G401.6 (cell line): Measurements from ENCODE around the gene AMZ2.
"Not testable (repeated sequence)": the region's sequence is repeated elsewhere in the genome, so short reads cannot be mapped to it uniquely, and the experiment has no call there.

Experiments used
- FAIRE-seq: peaks from 2 replicates; lab custom pipeline; 2012; peaks lifted over from hg19 to GRCh38; lab: Jason Lieb, UNC

The AMZ2 gene

DNA sequence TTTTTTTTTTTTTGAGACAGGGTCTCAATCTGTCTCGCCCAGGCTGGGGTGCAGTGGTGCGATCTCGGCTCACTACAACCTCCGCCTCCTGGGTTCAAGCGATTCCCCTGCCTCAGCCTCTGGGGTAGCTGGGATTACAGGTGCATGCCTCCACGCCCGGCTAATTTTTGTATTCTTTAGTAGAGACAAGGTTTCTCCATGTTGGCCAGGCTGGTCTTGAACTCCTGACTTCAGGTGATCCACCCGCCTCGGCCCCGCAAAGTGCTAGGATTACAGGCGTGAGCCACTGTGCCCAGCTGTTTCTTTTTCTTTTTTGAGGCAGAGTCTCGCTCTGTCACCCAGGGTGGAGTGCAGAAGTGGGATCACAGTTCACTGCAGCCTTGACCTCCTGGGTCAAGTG is 27.1 kb upstream of the AMZ2 start:
- not testable (repeated sequence) for FAIRE-seq

DNA sequence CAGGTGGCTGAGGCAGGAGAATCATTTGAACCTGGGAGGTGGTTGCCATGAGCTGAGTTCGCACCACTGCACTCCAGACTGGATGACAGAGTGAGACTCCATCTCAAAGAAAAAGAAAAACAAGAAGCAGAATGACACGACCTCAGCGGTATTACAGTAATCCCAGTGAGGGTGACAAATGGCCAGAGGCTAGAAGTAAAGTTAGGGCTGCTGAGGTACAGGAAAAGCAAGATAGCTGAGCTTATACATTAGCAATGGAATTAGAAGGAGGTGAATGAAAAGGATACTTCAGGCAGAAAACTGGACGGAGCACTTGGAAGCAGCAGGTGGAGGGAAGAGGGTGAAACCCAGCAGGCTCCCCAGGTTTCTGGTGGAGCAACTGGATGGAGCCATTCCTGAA is 26.1 kb upstream of the AMZ2 start:
- FAIRE-seq, result no peak

DNA sequence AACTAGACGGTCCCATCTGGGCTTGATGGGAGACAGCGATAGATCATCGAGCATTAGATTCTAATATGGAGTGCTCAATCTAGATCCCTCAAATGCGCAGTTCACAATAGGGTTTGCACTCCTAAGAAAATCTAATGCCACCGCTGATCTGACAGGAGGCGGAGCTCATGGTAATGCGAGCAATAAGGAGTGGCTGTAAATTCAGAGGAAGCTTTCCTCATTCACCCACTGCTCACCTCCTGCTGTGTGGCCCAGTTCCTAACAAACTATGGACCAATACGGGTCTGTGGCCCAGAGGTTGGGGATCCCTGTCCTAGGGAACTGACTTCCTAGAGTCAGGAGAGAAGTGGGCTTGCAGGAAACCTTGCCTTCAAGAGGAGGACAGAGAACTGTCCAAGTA is 25.2 kb upstream of the AMZ2 start:
- no peak for FAIRE-seq

DNA sequence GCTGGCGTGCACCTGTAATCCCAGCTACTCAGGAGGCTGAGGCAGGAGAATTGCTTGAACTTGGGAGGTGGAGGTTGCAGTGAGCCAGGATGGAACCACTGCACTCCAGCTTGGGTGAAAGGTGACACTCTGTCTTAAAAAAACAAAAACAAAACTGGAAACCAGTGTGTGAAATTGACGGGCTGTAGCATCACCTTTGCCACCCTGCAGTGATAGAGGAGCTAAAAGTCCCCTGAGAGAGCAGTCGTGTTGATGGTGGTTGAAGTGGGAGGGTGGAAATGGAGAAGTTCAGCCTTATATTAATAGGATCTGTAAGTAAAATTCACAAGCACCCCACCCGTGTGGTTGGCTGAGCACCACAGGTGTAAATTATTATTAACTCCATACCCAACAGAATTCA is 22.8 kb upstream of the AMZ2 start:
- not testable (repeated sequence) for FAIRE-seq

DNA sequence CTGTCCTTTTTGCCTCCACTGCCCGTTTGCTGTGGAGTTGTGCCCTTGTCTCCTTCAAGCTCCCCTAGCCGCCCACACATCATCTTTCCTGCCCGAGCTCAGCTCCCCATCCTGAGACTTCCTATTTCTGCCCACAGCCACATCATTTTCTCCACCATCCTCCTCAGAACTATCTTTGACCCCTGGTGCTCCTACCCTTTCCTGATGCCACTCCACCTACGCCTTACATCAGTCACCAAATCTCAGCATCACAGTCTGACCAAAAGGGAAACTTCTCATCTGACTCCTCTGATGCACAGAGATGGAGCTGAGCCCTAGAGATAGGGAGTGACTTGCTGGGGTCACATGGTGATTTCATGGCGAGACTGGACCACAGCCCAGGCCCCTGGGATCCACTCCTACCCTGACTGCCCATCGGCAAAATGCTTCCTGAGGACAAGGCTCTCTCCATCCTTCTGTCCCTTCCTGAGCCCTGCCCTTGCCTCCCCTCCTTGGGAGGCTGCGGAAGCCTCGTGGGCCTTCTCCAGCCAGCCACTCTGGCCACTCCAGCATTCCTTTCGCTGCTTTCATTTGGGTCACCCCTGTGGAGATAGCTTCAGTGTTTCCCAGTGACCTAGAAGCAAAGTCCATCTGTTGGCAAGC is 19.7 kb upstream of the AMZ2 start:
- FAIRE-seq, result not testable (repeated sequence)

DNA sequence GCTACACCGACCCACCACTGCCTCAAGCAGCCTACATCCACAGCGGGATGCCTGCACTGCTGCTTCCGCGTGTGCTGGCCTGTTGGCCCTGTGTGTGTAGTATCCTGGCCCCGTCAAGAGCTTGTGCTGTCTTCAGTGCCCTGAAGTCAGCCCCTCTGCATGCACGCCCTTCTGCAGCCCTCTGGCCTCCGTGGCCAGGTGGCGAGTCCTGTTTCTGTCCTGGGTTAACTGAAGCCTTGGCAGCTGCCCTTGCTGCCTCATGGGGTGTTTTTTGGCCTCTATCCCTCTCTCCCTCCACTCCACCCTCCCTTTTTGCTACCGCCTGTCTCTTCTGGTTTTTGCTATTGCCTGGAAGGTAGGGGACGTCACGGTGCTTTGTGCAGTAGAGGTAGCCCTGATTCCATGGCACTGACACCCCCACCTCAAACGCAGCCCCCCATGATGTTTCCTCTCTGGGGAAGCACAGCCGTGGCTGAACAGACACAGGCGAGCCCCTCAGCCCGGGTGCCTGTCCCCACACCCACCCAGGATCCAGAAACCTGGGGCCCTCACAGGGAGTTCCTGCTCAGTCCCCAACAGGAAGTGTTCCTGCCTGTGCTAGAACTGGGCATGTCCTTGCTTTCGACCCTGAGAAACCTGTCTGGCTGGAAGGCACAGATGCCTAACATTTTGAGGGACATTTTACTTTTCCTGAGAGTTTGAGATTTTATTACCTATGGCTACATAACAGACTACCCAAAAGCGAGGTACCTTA is 18.8 kb upstream of the AMZ2 start:
- no peak for FAIRE-seq

DNA sequence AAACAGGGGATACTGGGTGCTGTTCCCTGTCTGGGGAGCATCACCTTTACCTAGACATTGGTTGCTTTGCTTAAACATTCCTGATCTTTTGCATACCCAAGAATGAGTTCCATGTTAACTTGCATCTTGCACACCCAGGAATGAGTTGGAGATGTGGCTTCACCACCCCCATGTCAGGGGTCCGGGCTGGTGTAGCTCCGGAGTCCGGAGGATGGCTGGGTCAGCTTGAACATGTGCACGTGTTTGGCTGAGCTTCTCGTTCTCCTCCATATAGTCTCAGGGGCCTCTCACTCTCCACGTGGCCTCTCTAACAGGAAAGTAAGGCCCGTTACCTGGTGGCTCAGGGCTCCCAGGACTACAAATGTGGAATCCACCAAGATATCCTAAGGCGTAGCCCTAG is 18.2 kb upstream of the AMZ2 start:
- FAIRE-seq, result no peak

DNA sequence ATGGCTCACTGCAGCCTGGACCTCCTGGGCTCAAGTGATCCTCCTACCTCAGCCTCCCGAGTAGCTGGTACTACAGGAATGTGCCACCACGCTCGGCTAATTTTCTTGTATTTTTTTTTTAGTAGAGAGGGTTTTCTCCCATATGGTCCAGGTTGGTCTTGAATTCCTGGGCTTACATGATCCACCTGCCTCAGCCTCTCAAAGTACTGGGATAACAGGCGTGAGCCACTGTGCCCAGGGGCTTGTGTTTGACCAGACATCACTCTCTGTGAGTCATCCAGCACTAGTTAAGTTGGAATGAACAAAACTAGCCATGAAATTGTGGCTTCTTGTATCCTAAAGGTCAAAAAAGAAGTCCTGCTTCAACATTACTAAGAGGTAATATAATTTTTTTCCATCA is 16.7 kb upstream of the AMZ2 start:
- not testable (repeated sequence) for FAIRE-seq

DNA sequence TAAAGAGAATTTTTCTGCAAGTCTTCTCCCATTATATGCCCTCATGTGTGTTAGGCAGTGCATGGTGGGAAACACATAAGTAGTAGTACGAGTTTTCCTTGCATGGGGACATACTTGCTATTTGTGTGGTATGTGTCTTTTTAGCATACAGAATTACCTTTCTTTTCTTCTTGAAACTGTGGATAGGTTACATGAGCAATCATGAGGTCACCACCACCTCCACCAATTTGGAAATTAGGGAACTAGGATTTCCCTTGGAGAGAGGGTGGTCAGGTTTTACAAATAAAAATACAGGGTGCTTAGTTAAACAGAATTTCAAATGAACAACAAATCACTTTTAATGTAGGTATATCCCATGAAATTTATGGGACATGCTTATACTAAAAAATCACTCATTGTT is 16.3 kb upstream of the AMZ2 start:
- no peak for FAIRE-seq

DNA sequence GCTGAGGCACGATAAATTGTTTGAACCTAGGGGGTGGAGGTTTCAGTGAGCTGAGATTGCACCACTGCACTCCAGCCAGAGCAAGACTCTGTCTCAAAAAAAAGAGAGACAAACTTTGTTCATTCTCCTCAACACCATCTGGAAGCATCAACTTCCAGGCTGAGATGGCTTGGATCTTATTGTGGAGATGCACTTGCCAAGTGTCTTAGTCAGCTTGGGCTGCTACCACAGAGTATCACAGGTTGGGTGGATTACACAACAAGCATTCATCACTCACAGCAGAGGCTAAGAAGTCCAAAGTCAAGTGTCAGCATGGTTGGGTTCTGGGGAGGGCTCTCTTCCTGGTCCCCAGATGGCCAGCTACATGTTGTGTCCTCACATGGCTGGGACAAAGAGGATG is 15.1 kb upstream of the AMZ2 start:
- not testable (repeated sequence) for FAIRE-seq

DNA sequence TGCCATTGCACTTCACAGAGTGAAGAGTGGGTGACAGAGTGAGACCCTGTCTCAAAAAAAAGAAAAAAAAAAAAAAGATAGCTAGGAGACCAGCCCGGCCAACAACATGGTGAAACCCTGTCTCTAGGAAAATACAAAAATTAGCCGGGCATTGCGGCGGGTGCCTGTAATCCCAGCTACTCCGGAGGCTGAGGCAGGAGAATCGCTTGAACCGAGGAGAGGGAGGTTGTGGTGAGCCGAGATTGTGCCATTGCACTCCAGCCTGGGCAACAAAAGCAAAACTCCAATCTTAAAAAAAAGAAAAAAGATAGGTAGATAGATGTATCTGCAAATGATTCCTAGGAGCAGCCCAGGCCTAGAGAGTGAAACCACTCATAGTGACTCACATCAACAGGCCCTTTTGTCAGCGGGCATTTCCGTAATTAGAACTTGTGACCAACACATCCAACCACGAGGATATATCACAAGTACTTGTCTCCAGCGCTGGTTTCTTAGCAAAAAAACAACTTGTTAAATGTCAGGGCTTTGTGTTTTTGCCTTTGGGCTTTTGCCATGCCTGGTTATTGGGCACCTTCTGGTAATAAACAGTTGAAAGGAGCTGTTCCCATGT is 13.0 kb upstream of the AMZ2 start:
- not testable (repeated sequence) for FAIRE-seq

DNA sequence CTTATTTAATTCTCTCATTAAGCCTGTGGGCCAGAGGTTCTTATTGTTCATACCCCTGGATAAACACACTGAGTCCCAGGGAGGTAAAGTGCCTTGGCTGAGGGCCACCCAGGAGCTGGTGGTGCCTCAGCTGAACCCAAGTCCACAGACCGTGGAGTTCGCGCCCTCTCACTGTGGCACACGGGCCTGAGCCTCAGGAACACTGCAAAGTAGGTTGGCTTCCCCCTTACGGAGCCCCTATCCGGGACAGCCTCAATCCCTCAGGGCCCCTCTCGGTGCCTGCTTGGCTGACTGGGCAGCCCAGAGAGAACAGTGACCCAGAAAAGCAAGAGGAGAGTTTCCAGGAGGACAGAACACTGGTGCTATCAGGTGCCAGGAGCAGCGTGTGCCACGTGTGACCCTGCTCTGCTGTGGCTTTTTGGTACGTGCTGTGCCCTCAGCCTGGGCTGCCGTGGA is 12.5 kb upstream of the AMZ2 start:
- FAIRE-seq, result not testable (repeated sequence)

DNA sequence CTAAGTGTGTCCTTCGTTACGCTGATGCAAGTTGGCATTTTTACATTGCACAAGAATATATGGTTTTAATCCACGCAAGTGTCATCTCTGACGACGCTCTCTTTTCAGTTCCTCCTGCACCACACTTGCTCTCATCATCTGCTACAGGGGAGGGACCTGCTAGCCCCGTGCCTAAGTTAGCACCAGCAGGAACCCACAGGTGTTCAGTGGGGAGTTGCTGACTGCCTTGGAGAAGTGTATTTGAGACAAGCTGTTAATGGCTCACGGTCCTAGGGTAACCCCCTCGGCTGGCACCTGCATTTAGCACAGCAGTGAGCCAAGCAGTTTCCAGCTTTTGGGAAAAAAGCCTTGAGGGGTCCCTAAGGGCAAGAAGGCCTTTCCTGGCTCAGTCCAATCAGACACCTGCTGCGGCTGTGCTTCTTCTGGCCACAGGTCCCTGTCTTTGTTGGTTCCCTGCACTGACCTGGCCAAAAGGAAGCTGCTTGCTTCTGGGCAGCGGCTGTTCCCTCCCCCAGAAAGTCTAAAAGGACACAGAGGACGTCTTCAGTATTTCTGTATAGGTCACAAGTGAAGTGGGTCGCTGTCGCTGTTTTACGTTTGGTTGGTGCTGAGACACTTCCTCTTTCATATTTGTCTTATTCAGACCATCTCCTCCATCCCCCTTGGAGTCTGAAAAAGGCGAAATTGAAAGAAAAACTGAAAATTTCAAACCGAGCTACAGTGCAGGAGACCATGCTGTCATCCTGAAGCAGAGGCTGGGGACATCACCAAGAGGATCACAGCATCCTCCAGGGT is 10.3 kb upstream of the AMZ2 start:
- FAIRE-seq, result not testable (repeated sequence)

DNA sequence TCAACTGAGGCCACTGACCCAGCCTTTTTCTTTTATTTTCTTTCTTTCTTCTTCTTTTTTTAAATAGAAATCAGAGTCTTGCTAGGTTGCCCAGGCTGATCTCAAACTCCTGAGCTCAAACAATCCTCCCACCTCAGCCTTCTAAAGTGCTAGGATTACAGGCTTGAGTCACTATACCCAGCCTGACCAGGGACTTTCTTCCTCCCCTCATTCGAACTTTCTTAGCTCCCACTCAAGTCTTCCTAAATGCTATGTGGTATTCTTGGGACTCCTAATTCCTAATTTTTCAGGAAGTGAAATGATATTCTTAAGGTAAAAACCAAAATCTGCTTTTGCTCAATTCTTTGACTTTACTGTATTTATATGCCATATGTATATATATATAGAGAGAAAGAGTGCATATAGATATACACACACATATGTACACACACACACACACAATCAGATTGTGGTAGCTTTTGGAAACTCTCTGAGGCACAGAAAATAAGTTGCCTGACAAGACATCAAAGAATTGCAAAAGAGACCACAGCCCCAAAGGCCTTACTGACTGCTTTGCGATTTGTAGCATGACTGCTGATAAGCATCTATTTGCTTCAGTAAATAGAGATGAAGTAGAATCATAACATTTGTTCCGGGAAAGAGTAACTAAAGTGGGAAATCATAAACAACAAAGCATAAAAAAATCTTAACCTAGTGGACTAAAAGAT is 9.5 kb upstream of the AMZ2 start:
- no peak for FAIRE-seq

DNA sequence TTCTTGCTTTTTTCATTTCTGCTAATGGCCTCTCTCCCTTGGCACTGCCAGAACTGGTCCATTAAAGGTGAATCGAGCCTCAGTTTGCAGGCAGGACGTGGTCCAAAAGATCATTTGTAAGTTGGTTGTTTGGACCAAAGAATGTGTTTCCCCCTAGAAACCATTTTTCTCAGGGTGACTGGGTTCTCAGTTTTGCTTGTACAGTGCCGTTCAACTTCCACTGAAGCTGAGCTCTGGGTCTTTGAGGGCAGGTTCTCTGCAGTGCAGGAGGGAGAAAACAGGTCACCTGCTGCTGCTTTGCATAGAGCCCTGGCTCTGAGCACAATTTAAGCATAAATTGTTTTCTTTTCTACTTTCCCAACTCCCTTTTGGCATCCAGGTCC is 9.0 kb upstream of the AMZ2 start:
- no peak for FAIRE-seq

DNA sequence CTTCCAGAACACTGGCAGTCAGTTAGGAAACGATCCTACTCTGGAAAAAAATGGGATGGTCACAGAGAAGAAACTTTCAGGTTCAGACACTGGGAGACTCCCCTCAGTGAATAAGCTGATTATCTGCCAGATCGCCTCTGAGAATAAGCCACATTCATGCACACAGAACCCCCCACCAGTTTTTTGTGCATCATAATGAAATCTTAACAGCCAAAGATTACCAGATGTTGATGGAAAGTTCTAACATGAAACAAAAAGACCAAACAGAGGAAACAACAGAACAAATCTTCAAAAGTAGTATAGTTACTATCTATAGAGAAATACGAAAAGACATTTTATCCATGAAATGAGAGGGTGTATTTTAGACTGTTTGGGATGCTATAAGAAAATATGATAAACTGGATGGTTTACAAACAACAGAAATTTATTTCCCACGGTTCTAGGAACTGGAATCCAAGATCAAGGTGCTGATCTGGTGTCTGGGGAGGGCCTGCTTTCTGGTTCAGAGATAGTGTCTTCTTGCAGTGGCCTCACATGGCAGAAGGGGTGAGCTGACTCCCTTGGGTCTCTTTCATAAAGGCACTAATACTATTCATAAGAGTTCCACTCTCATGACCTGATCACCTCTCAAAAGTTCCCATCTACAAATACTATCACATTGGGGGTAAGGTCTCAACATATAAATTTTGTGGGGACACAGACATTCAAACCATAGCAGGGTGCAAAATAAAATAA is 8.0 kb upstream of the AMZ2 start:
- FAIRE-seq, result no peak

DNA sequence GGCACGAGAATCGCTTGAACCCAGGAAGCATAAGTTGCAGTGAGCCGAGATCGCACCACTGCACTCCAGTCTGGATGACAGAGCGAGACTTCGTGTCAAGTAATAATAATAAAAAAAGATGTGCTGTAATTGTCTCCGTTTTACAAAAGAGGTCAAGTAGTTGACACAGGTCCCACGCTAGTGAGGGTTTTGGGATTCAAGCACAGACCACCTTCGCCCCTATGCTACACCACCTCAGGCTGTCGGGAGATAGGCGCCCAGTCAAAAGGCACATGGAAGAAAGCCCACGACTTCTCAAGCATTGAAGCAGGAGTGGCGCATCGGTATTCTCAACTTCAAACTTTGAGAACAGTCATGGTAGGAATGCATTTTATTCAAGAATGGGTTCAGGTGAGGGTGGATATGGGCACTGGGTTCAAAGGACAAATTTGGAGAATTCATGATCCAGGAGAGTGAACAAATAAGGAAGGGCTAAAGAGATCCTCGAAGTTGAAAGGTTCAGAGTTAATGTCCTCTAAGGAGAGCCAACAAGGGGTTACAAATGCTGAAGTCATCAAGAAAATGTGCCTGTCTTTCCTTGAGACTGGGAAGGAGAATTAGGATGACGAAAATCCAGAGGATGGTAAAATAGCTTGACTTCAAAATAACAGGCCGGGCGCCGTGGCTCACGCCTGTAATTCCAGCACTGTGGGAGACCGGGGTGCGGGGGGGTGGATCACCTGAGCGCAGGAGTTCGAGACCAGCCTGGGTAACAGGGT is 1.4 kb upstream of the AMZ2 start:
- no peak for FAIRE-seq

DNA sequence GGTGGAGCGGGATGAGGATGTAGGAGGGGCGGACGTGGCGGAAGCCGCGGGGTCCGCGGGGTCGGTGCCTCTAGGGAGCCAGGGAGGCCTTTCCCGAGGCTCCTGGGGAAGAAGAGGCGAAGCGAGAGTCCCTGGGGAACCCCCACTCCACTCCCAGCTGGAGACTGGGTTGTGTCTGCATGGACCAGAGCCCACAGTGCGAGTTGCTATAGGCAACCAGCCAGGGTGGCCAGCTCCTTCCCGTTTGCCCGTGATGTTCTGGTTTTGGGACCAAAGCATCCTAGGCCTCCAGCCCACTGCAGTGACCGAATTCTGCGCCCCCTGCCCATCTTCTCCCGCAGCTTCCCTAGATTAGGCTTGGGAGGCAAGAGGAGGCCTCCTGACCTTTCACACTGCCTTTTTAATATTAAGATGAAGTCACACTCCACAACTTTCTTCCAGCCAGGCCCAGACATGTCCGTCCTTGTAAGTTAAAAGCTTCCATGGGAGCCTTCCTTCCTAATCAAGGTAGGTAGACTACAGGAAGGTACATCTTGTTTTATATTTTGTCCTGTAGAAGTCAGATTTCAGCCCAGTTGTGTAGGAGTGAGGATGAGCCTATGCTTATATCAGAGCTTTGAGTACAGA is 469 bp downstream of the AMZ2 start:
- FAIRE-seq, result no peak

DNA sequence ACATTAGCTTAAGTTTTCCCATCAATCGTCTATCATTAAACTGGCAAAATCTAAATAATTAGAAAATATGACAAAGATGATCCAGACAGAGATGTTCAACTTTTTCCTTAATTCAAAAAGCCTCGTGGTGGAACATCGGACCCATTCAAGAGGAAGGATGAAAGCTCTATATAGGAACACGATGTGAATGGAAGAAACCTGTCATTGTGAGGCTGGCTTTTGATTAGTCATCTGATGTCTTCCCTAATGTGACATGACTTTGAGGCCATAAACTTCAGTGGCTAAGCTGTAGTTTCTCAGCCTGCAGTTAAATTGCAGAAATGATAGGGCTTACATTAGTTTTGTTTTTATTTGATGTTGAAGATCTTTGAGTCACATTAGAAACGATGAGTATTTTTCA is 1.0 kb downstream of the AMZ2 start:
- no peak for FAIRE-seq

DNA sequence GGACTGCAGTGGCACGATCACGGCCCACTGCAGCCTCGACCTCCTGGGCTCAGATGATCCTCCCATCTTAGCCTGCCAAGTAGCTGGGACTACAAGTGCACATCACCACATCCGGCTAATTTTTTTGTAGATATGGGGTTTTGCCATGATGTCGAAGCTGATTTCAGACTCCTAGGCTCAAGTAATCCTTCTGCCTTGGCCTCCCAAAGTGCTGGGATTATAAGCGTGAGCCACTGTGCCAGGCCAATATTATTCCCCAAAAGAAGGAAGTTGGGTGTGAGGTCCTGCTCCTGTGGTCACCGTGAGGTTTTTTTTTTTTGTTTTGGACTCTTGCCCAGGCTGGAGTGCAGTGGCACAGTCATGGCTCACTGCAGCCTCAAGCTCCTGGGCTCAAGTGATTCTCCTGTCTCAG is 1.5 kb downstream of the AMZ2 start:
- FAIRE-seq, result no peak
